NCI-H2196 treated with DMSO at 0.1 percent for 48 hours (cell line): Measurements from ENCODE around the gene NAA10.

Source experiments
- DNase-seq: peaks from one replicate; lab custom pipeline; 2025; ENCODE audit not compliant: unreplicated experiment; lab: John Stamatoyannopoulos, UW

The NAA10 gene

DNA sequence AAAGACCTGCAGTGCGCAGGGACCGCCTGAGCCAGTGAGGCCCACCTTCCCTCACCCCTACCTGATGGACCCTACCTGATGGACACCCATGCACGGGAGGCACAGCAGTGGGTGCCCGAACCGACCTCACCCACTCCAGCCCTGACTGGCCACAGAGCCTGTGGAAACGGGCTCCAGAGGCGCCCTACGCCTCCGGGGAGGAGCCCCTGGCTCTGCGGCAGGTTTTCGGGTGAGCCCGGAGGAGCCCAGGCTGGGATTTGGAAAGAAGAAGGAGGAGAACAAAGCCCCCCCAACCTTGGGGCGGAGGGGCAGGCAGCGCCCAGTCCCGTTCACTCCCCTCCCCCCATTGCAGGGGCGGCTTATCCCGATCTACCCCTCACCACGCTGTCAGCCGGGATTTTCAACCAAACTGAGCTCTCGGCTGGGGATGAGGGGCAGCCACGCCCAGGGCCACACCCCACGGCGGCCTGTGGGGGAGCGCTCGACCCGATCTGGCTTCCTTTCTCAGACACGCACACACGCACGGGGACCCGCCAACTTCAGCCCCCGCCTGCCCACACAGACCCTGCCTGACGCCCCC is 49.5 kb downstream of the NAA10 start:
- no peak for DNase-seq

DNA sequence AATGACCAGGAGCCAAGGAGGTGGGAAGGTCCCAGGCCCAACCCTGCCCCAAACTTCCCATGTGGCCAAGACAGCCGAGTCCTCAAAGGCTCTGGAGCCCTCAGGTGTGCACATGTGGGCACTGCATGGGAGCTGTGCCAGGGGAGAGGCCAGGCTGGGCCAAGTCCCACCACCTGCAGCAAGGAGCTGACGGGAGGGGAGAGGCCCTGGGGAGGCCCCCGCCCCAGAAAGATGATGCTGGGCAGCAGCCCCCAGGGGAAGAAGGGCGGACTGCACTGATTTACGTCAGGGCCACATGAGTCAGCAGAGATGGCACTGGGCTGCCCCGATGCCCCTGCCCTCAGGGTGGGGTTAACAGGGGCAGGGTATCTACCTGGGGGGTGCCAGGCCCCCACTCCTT is 50.2 kb downstream of the NAA10 start:
- no peak for DNase-seq

GRCh38 chrX:153884136-153884535 is 50.7 kb downstream of the NAA10 start:
- no peak for DNase-seq

DNA sequence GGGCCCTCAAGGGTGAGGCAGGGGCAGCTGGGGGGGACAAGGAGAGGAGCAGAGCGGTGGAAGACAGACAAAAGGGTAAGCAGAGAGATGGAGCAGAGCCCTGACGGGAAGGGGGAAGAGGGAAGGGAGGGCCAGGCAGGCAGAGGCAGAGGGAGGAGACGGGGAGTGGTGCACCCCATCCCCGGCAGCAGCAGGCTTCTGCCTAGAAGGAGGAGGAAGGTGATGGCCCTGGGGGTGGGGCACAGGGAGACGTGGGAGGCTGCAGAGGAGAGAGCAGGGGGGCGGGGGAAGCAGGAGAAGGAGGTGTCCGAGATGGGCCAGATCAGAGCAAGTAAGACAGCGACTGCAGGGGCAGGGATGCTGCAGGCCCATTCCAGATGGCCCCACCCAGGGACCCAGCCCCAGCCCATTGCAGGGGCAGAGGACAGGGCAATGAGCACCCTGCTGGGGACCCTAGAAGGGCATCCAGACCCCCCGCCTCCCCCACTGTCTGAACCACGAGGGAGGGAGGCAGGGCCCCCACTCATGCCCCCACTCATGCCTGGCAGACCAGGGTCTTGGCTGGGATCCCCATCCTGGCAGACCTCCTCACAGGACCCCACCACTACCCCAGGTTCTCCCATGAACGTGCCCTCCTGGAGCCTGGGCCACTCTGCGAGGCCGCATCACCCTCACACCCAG is 51.5 kb downstream of the NAA10 start:
- DNase-seq: no peak

DNA sequence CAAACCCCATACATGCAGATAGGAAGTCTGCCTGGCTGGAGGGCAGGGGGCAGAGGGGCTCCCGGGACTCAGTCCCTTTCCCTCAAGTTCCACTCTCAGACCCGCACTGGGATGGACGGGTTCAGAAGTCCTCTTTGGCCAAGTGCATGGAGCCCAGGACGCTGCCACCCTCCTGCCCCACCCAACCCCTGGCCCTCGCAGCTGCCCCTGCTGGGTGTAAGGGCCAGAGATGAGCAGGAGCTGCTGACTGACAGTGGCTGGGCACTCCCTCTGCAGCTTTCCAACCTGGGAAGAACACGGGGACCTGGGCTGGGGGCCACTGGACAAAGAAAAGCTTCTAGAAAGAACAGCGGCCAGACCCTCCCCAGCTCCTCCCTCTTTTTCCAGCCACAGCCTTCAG is 52.3 kb downstream of the NAA10 start:
- DNase-seq: no peak

GRCh38 chrX:153882086-153882498 is 52.7 kb downstream of the NAA10 start:
- no peak for DNase-seq

DNA sequence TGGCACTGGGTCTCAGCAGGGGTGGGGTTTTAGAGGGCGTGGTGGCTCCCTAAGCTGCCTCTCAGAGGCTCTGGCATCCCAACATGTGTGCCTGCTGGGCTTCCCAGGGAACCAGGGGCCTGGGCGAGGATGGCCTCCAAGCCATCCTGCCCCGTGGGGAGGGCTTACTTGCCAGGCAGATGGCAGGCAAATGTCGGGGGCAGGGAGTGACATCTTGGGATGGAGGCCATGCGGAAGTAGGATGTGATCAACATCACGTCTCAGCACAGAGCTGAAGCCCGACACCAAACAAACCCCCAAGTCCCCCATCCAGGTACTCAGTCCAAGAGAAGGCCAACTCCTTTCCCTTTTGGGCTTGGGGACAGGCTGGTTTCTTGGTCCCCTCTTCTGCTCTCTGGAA is 53.6 kb downstream of the NAA10 start:
- DNase-seq: no peak

DNA sequence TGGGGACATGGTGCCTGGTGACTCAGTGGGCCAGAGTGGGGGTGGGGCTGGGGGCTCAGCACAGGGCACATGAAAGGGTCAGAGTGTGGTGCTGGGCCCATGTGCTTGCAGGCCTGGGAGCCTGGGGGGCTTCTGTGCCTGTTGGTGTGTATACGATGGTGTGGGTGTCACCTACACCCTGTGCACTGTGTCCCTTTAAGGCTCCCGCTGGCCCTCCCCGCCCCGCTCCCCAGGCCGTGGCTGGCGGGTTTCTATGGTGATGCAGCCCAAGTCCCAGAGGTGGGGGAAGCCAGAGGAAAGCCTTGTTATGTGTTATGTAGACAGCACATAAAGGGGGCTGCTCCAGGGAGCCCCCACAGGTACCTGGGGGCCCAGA is 54.4 kb downstream of the NAA10 start:
- DNase-seq: no peak

GRCh38 chrX:153879741-153880439 is 54.9 kb downstream of the NAA10 start:
- DNase-seq: no peak
